ENCODE measurements around the gene JUP. TPM values are rescaled to one million over a fixed set of nuclear protein-coding genes. Genes with fewer than 3 reads are reported as not detected.

JUP gene
- total and polyA plus RNA-seq, 4 donors: 39.1 to 56.0 (median 44.2) TPM

DNA sequence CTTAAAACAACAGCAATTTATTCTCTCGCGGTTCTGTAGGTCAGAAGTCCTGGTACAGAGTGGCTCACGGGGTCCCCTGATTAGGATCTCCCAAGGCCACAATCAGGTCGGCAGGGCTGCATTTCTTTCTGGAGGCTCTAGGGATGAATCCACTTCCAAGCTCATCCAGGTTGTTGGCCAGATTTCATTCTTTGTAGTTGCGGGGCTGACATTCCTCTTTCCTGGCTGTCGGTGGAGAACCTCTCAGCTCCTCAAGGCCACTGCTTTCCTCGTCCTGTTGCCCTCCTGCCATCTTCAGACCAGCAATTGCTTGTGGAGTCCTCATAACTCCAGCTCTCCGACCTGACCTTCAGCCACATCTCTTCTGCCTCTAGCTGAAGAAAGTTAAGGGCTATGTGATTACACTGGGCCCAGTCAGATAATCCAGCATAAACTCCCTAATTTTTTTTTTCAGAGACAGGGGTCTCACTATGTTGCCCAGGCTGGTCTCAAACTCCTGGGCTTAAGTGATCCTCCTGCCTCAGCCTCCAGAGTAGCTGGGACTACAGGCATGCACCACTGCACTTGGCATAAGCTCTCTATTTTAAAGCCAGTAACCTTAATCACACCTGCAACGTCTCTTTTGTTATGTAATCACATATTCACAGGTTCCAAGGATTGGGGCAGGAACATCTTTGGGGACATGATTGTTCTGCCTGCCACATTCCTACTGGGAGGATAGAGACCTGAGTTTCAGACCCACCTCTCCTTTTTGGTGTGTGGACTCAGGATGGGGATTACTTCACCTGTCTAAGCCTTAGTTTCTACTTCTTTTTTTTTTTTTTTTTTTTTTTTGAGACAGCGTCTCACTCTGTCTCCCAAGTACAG, 78.5 kb downstream of the JUP start:
- Histone ChIP-seq H3K36me3 (ENCODE audit: control insufficient read depth in 4 of 4, insufficient read depth in 3 of 4, low read depth in 1 of 4, low read length in 3 of 4) (no peaks in the 10 kb centered on the region), H3K4me3 (ENCODE audit: low read depth in 1 of 3, low read length in 3 of 3) (no peak overlapping the region), H3K4me1 (ENCODE audit: control insufficient read depth in 4 of 4, insufficient read depth in 4 of 4, low read length in 3 of 4) (no peaks in the 10 kb centered on the region), H3K27me3 (ENCODE audit: control insufficient read depth in 4 of 4, insufficient read depth in 4 of 4, low read length in 3 of 4) (no peaks in the 10 kb centered on the region), H3K27ac (ENCODE audit: low read depth in 1 of 2, low read length in 2 of 2) (no peak overlapping the region), H3K9me3 (ENCODE audit: control insufficient read depth in 4 of 4, low read length in 3 of 4) (no peaks in the 10 kb centered on the region), H3K9ac (ENCODE audit: low read depth in 1 of 2, low read length in 2 of 2) (no peak overlapping the region)
- DNase-seq (ENCODE audit: low spot score): no peak
- TF ChIP-seq, protein P1, sequence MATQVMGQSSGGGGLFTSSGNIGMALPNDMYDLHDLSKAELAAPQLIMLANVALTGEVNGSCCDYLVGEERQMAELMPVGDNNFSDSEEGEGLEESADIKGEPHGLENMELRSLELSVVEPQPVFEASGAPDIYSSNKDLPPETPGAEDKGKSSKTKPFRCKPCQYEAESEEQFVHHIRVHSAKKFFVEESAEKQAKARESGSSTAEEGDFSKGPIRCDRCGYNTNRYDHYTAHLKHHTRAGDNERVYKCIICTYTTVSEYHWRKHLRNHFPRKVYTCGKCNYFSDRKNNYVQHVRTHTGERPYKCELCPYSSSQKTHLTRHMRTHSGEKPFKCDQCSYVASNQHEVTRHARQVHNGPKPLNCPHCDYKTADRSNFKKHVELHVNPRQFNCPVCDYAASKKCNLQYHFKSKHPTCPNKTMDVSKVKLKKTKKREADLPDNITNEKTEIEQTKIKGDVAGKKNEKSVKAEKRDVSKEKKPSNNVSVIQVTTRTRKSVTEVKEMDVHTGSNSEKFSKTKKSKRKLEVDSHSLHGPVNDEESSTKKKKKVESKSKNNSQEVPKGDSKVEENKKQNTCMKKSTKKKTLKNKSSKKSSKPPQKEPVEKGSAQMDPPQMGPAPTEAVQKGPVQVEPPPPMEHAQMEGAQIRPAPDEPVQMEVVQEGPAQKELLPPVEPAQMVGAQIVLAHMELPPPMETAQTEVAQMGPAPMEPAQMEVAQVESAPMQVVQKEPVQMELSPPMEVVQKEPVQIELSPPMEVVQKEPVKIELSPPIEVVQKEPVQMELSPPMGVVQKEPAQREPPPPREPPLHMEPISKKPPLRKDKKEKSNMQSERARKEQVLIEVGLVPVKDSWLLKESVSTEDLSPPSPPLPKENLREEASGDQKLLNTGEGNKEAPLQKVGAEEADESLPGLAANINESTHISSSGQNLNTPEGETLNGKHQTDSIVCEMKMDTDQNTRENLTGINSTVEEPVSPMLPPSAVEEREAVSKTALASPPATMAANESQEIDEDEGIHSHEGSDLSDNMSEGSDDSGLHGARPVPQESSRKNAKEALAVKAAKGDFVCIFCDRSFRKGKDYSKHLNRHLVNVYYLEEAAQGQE (IDR thresholded peaks at IDR 0.05): no peak
- TF ChIP-seq FOXA1 (IDR thresholded peaks at IDR 0.05) (no peak), JUND (IDR thresholded peaks at IDR 0.05) (no peak), SP1 (IDR thresholded peaks at IDR 0.05) (no peak), HNF4G (IDR thresholded peaks at IDR 0.05) (no peak), EGR1 (IDR thresholded peaks at IDR 0.05; ENCODE audit: low read depth in 2 of 2) (no peak), GABPA (IDR thresholded peaks at IDR 0.05 in 1 of 2, conservative IDR thresholded peaks at IDR 0.05 in 1 of 2) (no peak), HNF4A (conservative IDR thresholded peaks at IDR 0.05) (no peak), RXRA (IDR thresholded peaks at IDR 0.05) (no peak), NR2F2 (IDR thresholded peaks at IDR 0.05) (no peak), RAD21 (IDR thresholded peaks at IDR 0.05) (no peak), TAF1 (conservative IDR thresholded peaks at IDR 0.05) (no peak)
- TF ChIP-seq, protein P2, sequence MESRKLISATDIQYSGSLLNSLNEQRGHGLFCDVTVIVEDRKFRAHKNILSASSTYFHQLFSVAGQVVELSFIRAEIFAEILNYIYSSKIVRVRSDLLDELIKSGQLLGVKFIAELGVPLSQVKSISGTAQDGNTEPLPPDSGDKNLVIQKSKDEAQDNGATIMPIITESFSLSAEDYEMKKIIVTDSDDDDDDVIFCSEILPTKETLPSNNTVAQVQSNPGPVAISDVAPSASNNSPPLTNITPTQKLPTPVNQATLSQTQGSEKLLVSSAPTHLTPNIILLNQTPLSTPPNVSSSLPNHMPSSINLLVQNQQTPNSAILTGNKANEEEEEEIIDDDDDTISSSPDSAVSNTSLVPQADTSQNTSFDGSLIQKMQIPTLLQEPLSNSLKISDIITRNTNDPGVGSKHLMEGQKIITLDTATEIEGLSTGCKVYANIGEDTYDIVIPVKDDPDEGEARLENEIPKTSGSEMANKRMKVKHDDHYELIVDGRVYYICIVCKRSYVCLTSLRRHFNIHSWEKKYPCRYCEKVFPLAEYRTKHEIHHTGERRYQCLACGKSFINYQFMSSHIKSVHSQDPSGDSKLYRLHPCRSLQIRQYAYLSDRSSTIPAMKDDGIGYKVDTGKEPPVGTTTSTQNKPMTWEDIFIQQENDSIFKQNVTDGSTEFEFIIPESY (IDR thresholded peaks at IDR 0.05): no peak
- WGBS: 80% methylated on average over 10 of the region's 10 CpGs

DNA sequence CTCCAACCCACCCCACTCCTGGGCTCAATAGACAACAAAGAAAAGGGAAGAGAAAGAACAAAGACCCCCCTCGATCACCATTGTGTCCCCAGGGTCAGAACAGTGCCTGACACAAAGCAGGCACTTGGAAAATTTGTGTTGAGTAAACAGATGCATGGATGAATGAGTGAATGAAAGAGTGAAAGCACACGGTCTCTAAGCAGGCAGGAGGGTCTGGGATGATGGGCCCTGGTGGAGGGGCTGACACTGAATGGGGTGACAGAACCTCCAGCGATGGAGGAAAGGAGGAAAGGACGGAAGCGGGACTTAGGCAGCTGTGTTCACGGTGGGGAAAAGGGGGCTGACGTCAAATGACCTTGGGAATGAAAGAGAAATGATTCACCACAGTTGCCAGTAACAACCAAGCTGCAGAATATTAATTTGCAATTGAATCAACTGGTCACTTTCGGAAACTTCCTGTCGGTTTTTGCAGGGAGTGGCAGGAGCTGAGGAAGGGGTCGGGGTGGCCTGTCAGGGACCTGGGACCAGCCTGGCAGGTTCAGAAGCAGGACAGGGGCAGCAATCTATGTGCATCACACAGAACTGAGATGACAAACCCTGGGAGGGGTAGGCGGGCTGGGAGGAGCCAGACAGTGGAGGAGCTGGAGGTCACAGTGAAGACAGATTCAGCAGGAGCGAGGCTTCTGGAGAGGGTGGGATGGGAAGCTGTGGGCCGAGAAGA, 81.1 kb downstream of the JUP start:
- peaks cover 0 to 4% (median 0%) of the 10 kb centered on the region in 4 donors for H3K4me1 ChIP-seq (ENCODE audit: control insufficient read depth in 4 of 4, insufficient read depth in 4 of 4, low read length in 3 of 4)
- no peaks in the 10 kb centered on the region for H3K9me3 ChIP-seq (ENCODE audit: control insufficient read depth in 4 of 4, low read length in 3 of 4)
- WGBS: 80% methylated on average over 13 of the region's 13 CpGs
- H3K27me3 ChIP-seq (ENCODE audit: control insufficient read depth in 4 of 4, insufficient read depth in 4 of 4, low read length in 3 of 4): no peaks in the 10 kb centered on the region
- DNase-seq (ENCODE audit: low spot score): no peak
- H3K27ac ChIP-seq (ENCODE audit: low read depth in 1 of 2, low read length in 2 of 2): no peak overlapping the region
- no peaks in the 10 kb centered on the region for H3K36me3 ChIP-seq (ENCODE audit: control insufficient read depth in 4 of 4, insufficient read depth in 3 of 4, low read depth in 1 of 4, low read length in 3 of 4)
- H3K4me3 ChIP-seq (ENCODE audit: low read depth in 1 of 3, low read length in 3 of 3): no peak overlapping the region
- no peak overlapping the region for H3K9ac ChIP-seq (ENCODE audit: low read depth in 1 of 2, low read length in 2 of 2)
- TF ChIP-seq RAD21 (IDR thresholded peaks at IDR 0.05) (no peak), EGR1 (IDR thresholded peaks at IDR 0.05; ENCODE audit: low read depth in 2 of 2) (no peak), HNF4A (conservative IDR thresholded peaks at IDR 0.05) (no peak), SP1 (IDR thresholded peaks at IDR 0.05) (no peak), HNF4G (IDR thresholded peaks at IDR 0.05) (no peak), GABPA (IDR thresholded peaks at IDR 0.05 in 1 of 2, conservative IDR thresholded peaks at IDR 0.05 in 1 of 2) (no peak), YY1 (IDR thresholded peaks at IDR 0.05) (no peak), FOXA2 (IDR thresholded peaks at IDR 0.05) (no peak), FOXA1 (IDR thresholded peaks at IDR 0.05) (no peak), TAF1 (conservative IDR thresholded peaks at IDR 0.05) (no peak), RXRA (IDR thresholded peaks at IDR 0.05) (no peak)
- TF ChIP-seq, protein P3, sequence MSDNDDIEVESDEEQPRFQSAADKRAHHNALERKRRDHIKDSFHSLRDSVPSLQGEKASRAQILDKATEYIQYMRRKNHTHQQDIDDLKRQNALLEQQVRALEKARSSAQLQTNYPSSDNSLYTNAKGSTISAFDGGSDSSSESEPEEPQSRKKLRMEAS (IDR thresholded peaks at IDR 0.05): no peak
- TF ChIP-seq, protein P4, sequence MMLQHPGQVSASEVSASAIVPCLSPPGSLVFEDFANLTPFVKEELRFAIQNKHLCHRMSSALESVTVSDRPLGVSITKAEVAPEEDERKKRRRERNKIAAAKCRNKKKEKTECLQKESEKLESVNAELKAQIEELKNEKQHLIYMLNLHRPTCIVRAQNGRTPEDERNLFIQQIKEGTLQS (IDR thresholded peaks at IDR 0.05): no peak
- TF ChIP-seq, protein P5, sequence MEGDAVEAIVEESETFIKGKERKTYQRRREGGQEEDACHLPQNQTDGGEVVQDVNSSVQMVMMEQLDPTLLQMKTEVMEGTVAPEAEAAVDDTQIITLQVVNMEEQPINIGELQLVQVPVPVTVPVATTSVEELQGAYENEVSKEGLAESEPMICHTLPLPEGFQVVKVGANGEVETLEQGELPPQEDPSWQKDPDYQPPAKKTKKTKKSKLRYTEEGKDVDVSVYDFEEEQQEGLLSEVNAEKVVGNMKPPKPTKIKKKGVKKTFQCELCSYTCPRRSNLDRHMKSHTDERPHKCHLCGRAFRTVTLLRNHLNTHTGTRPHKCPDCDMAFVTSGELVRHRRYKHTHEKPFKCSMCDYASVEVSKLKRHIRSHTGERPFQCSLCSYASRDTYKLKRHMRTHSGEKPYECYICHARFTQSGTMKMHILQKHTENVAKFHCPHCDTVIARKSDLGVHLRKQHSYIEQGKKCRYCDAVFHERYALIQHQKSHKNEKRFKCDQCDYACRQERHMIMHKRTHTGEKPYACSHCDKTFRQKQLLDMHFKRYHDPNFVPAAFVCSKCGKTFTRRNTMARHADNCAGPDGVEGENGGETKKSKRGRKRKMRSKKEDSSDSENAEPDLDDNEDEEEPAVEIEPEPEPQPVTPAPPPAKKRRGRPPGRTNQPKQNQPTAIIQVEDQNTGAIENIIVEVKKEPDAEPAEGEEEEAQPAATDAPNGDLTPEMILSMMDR (IDR thresholded peaks at IDR 0.05; ENCODE audit: low read depth, low read length, missing input control): no peak
- TF ChIP-seq, protein P2 (IDR thresholded peaks at IDR 0.05): no peak
